Smooth muscle cell (in vitro differentiated cells): ENCODE measurements around the gene C10orf95. TPM values are rescaled to one million over a fixed set of nuclear protein-coding genes. Genes with fewer than 3 reads are reported as not detected.

ENCODE experiments used
- DNase-seq: peaks from one replicate; lab custom pipeline; 2025; ENCODE audit not compliant: unreplicated experiment; lab: John Stamatoyannopoulos, UW
- H2AFZ ChIP-seq: fragments of 200-600 bp; sonication (generic); 2 replicates; pipeline ENCODE4 v1.6.0; 2016; ENCODE audit warnings: antibody characterized with exemption, low read depth, mild to moderate bottlenecking
- H3F3A ChIP-seq: fragments of 200-600 bp; sonication (generic); 2 replicates; pipeline ENCODE4 v1.6.0; 2017; ENCODE audit warnings: antibody characterized with exemption, low read depth
- H3K27ac ChIP-seq: fragments of 200-600 bp; sonication (generic); 2 replicates; pipeline ENCODE4 v1.5.1; 2016; ENCODE audit warnings: low read depth, mild to moderate bottlenecking
- H3K27me3 ChIP-seq: fragments of 200-600 bp; sonication (generic); 2 replicates; pipeline ENCODE4 v1.6.1; 2016; ENCODE audit warnings: low read depth, mild to moderate bottlenecking
- H3K36me3 ChIP-seq: fragments of 200-600 bp; sonication (generic); 2 replicates; pipeline ENCODE4 v1.5.1; 2016; ENCODE audit warnings: low read depth
- H3K4me1 ChIP-seq: fragments of 200-600 bp; sonication (generic); 2 replicates; pipeline ENCODE4 v1.5.1; 2016; ENCODE audit warnings: low read depth
- H3K4me2 ChIP-seq: fragments of 200-600 bp; sonication (generic); 2 replicates; pipeline ENCODE4 v1.6.0; 2016; ENCODE audit warnings: mild to moderate bottlenecking
- H3K4me3 ChIP-seq: fragments of 200-600 bp; sonication (generic); 2 replicates; pipeline ENCODE4 v1.5.1; 2016; ENCODE audit warnings: mild to moderate bottlenecking
- H3K79me2 ChIP-seq: fragments of 200-600 bp; sonication (generic); 2 replicates; pipeline ENCODE4 v1.6.0; 2016; ENCODE audit warnings: low read depth, mild to moderate bottlenecking
- H3K9ac ChIP-seq: fragments of 200-600 bp; sonication (generic); 2 replicates; pipeline ENCODE4 v1.6.0; 2016; ENCODE audit warnings: low read depth
- H3K9me3 ChIP-seq: fragments of 200-600 bp; sonication (generic); replicated peaks from 2 replicates; pipeline ENCODE4 v1.5.1; 2016; ENCODE audit warnings: low read depth
- H4K20me1 ChIP-seq: fragments of 200-600 bp; sonication (generic); 2 replicates; pipeline ENCODE4 v1.6.0; 2016; ENCODE audit warnings: low read depth
- WGBS: methylation state at CpG from one replicate; pipeline ENCODE4 v1.1.7; 2016; ENCODE audit warnings: low lambda C conversion rate; 5-methylcytosine and 5-hydroxymethylcytosine counted together
- polyA plus RNA-seq: library from polyadenylated mRNA; unstranded; fragments of >200 nt; fragmentation: Nextera tagmentation; extraction: Ambion mirVana; gene quantifications from 2 replicates; pipeline ENCODE4 v1.2.1, GENCODE V29; 2016
- total RNA-seq: library from RNA; depleted of rRNA; stranded (reverse); fragments of >200 nt; gene quantifications from 2 replicates; pipeline ENCODE4 v1.2.3, GENCODE V29; 2014
- TF ChIP-seq, protein P1 (sequence below): fragments of 200-600 bp; sonication (generic); IDR thresholded peaks from 2 replicates; pipeline ENCODE4 v1.5.1; 2017; ENCODE audit warnings: borderline replicate concordance, mild to moderate bottlenecking, antibody characterized with exemption; ENCODE audit not compliant: insufficient read depth, poor library complexity, severe bottlenecking

C10orf95 gene
- total and polyA plus RNA-seq, 2 experiments from 2014 or later, result 0.62 TPM; not detected in 1

DNA sequence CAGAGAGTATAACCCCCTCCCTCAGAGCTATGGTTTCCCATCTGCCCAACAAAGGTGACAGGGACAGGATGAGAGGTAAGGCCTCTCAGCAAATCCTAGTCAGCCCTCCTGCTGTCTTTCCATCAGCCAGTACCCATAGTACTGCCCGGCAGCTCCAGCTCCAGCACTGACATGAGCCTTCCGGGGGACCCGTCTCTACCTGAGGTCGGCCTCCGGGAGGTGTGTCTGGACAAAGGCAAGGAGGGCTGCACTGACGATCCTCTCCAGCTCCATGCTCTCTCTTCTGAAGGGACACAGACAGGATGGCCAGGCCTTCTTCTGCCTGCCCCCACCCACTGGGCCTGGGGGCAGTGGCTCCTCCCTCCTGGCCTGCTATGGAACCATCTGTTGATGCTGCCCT, 26.4 kb downstream of the C10orf95 start:
- Histone ChIP-seq H3K4me2 (no peak overlapping the region), H2AFZ (no peak overlapping the region), H4K20me1 (peaks cover 9% of the 10 kb centered on the region), H3K27me3 (no peaks in the 10 kb centered on the region), H3K9ac (no peak overlapping the region), H3K36me3 (no peaks in the 10 kb centered on the region), H3K9me3 (no peaks in the 10 kb centered on the region), H3K4me3 (no peak overlapping the region), H3K27ac (no peak overlapping the region), H3F3A (peaks cover 11% of the 10 kb centered on the region), H3K79me2 (peaks cover 5% of the 10 kb centered on the region), H3K4me1 (peaks cover 12% of the 10 kb centered on the region)
- no peak for DNase-seq
- TF ChIP-seq, protein P1, sequence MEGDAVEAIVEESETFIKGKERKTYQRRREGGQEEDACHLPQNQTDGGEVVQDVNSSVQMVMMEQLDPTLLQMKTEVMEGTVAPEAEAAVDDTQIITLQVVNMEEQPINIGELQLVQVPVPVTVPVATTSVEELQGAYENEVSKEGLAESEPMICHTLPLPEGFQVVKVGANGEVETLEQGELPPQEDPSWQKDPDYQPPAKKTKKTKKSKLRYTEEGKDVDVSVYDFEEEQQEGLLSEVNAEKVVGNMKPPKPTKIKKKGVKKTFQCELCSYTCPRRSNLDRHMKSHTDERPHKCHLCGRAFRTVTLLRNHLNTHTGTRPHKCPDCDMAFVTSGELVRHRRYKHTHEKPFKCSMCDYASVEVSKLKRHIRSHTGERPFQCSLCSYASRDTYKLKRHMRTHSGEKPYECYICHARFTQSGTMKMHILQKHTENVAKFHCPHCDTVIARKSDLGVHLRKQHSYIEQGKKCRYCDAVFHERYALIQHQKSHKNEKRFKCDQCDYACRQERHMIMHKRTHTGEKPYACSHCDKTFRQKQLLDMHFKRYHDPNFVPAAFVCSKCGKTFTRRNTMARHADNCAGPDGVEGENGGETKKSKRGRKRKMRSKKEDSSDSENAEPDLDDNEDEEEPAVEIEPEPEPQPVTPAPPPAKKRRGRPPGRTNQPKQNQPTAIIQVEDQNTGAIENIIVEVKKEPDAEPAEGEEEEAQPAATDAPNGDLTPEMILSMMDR, result no peak
- 95% methylated on average over 6 of the region's 6 CpGs for WGBS

DNA sequence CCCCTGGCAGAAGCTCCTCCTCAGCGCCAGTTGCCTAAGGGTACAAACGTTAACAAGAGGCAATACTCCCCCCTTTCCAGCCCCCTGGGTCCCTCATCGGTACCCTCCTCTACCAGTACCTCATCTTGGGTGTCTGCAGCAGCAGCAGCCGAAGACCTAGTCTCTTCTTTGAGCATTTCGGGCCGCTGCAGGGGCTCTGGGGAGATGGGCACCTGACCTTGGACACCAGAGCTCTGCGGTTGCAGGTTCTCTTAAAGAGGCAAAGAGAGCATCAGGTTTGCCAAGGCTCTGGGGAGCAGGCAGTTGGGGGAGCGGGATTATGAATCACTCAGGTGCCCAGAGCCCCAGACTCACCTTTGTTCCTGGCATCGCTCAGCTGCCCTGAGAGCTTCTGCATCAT, 27.2 kb downstream of the C10orf95 start:
- Histone ChIP-seq H3F3A (peaks cover 11% of the 10 kb centered on the region), H3K9me3 (no peaks in the 10 kb centered on the region)

DNA sequence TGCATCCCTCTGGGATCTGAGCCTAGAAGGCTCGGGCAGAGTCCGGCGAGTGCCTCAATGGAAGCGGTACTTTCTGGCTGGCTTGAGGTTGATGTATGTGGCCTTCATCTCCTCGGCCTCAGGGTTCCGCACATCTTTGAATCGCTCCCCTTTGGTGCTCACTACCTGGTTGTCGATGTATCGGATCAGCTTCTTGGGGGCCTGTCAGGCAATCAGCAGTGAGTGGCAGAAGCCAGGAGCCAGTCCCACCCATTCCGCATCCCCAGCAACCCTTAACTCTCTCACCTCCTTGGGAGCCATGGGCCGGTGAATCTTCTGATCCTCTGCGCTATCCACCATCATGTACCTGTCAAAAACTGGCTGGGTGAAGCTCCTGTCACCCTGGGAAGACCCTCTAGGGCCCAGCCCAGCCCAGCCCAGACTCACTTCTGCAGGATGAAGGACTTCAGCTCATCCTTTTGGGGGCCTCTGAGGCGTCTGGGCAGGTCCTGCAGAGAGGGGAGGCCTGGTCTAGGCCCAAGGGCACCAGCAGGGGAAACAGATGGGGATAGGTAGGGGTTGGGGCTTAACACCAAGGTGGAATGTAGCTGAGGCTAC, 27.9 kb downstream of the C10orf95 start:
- H3K27me3 ChIP-seq, result peaks cover 10% of the 10 kb centered on the region
- no peak overlapping the region for H3K27ac ChIP-seq
- peaks cover 5% of the 10 kb centered on the region for H3K79me2 ChIP-seq
- peaks cover 9% of the 10 kb centered on the region for H4K20me1 ChIP-seq
- H2AFZ ChIP-seq, result no peak overlapping the region
- H3K4me1 ChIP-seq, result peaks cover 17% of the 10 kb centered on the region
- H3K36me3 ChIP-seq, result no peaks in the 10 kb centered on the region
- no peak overlapping the region for H3K4me3 ChIP-seq
- 96% methylated on average over 13 of the region's 13 CpGs for WGBS
- H3K4me2 ChIP-seq, result no peak overlapping the region
- TF ChIP-seq, protein P1, result no peak
- no peaks in the 10 kb centered on the region for H3K9me3 ChIP-seq
- H3K9ac ChIP-seq, result no peak overlapping the region
- no peak for DNase-seq
- H3F3A ChIP-seq, result peaks cover 11% of the 10 kb centered on the region

More for the DNA sequence above, 27.2 kb downstream of the C10orf95 start:
- H3K9ac ChIP-seq, result no peak overlapping the region
- no peak overlapping the region for H3K27ac ChIP-seq
- H4K20me1 ChIP-seq, result peaks cover 9% of the 10 kb centered on the region
- no peaks in the 10 kb centered on the region for H3K36me3 ChIP-seq
- no peak overlapping the region for H2AFZ ChIP-seq
- no peak overlapping the region for H3K4me2 ChIP-seq
- peaks cover 5% of the 10 kb centered on the region for H3K79me2 ChIP-seq
- peaks cover 3% of the 10 kb centered on the region for H3K27me3 ChIP-seq
- TF ChIP-seq, protein P1, result no peak
- no peak for DNase-seq
- H3K4me1 ChIP-seq, result peaks cover 14% of the 10 kb centered on the region
- WGBS, result 98% methylated on average over 9 of the region's 9 CpGs
- no peak overlapping the region for H3K4me3 ChIP-seq

DNA sequence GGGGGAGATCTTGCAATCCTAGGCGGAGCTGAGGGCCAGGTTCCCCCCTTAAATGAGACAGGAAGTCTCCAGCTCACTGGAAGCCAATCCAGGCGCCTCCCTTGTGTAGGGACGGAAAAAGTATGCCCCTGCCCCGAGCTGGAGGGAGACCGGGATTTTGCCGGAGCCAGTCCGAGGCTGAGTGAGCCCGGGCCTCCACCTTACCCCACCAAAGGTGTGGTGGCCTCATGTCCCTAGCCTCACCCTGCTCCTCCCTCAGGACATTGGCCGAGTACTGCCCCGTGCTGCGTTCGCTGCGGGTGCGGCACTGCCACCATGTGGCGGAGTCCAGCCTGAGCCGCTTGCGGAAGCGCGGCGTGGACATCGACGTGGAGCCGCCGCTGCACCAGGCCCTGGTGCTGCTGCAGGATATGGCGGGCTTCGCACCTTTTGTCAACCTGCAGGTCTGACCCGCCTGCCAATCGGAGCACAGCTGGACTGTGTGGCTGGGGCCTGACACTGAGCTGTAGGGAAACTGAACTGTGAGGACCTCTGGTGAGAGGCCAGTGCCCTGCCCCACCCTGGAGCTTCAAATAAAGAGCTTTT, 28.7 kb downstream of the C10orf95 start:
- Histone ChIP-seq H3K79me2 (peaks cover 5% of the 10 kb centered on the region), H3K27me3 (peaks cover 17% of the 10 kb centered on the region), H3K4me2 (peak overlapping the region; percentile 98), H3F3A (peaks cover 11% of the 10 kb centered on the region), H3K36me3 (no peaks in the 10 kb centered on the region), H3K4me3 (peak overlapping the region; percentile 86), H4K20me1 (peaks cover 9% of the 10 kb centered on the region), H3K27ac (peak overlapping the region; percentile 35), H2AFZ (no peak overlapping the region), H3K9ac (no peak overlapping the region), H3K4me1 (peaks cover 20% of the 10 kb centered on the region), H3K9me3 (no peaks in the 10 kb centered on the region)
- DNase-seq, result peak; percentile 20
- 18% methylated on average over 28 of the region's 28 CpGs for WGBS
- TF ChIP-seq, protein P1, result peak; percentile 62
